ENCODE measurements around the gene ST6GALNAC3.
"Not testable (repeated sequence)": the region's sequence is repeated elsewhere in the genome, so short reads cannot be mapped to it uniquely, and the experiment has no call there.

Gene ST6GALNAC3

DNA sequence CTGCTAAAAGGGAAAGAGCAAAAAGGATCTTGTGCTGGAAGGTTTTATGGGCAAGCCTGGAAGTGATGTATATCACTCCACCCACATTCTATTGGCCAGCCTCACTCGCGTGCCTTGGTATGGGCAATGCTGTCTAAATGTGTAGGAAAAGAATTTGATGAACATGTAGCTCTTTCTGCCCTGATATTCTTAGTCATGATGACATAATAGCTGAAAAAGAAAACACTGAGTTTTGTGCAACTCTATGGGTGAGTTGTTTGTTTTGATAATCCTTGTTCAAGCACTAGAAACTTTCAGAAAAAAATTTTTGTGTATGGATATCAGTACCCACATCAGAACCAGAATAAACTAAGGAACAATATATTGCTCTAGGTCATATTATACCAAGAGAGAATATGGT is 561.2 kb downstream of the ST6GALNAC3 start:
- DNase-seq (ENCODE audit: low spot score), result no peak

GRCh38 chr1:76639181-76639580 is 564.6 kb downstream of the ST6GALNAC3 start:
- DNase-seq (ENCODE audit: low spot score), result no peak

DNA sequence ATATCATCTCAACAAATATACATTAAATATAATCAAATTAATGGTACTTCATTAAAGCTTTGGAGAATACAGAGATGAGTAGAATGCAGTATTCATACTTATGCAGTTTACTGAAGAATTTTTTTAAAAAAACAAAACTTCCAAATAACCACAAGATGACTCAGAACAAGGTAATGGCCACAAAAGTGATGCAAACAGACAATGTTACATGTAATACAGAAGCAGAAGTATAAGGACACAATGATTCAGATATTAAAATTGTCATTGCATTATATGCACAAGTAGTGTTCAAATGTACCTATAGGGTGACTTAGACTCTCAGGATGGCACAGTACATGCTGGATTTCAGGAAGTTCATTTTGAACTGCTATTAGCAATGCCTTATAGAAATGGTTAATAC is 565.5 kb downstream of the ST6GALNAC3 start:
- DNase-seq (ENCODE audit: low spot score), result no peak

DNA sequence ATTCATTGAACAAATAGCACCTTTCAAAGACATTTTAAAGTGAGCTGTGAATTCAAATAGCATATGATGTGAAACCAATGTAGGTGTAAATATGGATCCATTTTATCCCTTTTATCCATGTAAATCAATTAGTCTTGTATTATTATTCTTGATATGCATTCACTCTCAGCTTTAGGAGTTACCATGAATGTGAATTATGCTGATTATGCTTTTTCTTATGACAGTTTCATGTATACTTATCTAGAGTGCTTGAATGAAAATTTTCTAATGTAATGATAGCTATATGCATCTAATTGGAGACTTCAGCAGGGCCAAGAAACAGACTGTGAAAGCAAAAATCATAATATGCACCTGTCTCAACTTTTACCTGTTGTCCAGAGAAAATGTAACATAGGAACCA is 566.2 kb downstream of the ST6GALNAC3 start:
- DNase-seq (ENCODE audit: low spot score), result no peak

DNA sequence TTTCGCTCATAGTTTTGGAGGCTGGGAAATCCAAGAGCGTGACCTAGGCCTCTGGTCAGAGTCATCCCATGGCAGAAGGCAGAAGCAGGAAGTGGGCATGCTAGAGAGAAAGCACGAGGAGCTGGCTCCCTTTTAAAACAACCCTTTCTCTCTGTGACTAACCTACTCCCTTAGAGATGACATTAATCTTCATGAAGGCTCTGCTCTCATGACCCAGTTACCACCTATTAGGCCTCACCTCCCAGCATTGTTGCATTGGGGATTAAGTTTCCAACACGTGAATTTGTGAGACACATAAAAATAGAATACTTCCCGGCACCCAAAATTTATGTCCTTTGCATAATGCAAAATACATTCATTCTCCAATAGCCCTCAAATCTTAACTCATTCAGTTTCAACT is 569.6 kb downstream of the ST6GALNAC3 start:
- no peak for DNase-seq (ENCODE audit: low spot score)

DNA sequence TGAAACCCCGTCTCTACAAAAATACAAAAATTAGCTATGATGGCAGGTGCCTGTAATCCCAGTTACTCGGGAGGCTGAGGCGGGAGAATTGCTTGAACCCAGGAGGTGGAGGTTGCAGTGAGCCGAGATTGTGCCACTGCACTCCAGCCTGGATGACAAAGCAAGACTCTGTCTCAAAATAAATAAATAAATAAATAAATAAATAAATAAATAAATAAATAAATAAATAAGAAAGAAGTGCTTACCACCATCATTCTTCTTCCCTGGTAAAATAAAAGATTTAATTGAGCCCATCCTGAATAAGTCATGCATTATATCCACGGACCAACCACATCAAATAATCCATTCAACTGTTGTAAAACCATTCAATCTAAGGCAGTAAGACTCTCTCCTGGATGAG is 578.3 kb downstream of the ST6GALNAC3 start:
- DNase-seq (ENCODE audit: low spot score), result not testable (repeated sequence)

DNA sequence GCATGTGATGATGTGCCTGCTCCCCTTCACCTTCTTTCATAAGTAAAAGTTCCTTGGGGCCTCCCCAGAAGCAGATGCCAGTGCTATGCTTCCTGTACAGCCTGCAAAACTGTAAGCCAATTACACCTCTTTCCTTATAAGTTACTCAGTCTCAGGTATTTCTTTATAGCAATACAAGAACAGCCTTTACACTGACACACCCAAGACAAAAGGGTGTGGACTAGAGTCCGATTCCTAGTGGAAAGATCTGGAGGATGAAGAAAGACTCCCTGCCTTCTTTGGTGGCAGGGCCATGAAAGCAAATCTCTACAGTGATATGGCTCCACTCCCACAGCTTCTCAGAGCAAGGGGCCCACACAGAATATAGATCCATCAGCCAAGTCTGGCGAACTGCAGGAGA is 583.1 kb downstream of the ST6GALNAC3 start:
- DNase-seq (ENCODE audit: low spot score), result no peak

DNA sequence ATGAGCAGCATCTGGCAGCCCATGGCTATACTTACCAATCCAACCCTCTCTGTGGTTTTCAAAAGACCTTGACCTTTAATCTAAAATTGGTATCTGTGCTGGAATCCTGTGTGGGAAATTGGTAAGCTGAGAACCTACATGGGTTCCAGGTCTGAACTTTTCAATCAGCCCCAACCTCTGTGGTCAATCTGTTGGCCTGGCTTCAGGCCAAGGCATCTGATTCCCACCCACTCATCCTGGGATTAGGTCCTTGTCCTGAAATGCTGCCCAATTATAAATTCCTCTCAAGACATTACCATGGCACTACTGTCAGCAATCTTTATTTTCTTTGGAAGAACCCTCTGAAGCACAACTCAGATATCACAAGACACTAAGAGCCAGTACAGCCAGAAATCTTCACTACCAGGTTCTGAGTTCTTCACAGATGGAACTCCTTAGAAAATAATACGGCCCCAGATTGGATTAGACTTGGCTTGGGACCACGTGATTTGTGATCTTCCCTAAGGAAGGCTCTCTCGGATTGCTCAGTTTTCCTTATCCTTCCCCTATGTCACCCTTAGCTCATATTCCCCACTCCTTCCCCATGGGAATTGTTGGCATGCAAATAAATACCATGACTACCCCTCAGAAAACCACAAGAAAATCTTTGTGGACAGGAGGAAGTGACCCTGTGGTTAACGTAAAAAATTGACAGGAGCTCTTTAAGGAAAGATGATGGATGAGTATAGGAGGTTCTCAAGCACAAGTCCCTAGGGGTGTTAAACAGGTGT is 584.8 kb downstream of the ST6GALNAC3 start:
- DNase-seq (ENCODE audit: low spot score), result no peak

GRCh38 chr1:76661531-76661930 is 587.0 kb downstream of the ST6GALNAC3 start:
- DNase-seq (ENCODE audit: low spot score), result no peak

GRCh38 chr1:76666499-76666898 is 592.0 kb downstream of the ST6GALNAC3 start:
- no peak for DNase-seq (ENCODE audit: low spot score)

GRCh38 chr1:76668046-76668445 is 593.5 kb downstream of the ST6GALNAC3 start:
- no peak for DNase-seq (ENCODE audit: low spot score)

GRCh38 chr1:76669131-76669530 is 594.6 kb downstream of the ST6GALNAC3 start:
- DNase-seq (ENCODE audit: low spot score), result peak; percentile 47

DNA sequence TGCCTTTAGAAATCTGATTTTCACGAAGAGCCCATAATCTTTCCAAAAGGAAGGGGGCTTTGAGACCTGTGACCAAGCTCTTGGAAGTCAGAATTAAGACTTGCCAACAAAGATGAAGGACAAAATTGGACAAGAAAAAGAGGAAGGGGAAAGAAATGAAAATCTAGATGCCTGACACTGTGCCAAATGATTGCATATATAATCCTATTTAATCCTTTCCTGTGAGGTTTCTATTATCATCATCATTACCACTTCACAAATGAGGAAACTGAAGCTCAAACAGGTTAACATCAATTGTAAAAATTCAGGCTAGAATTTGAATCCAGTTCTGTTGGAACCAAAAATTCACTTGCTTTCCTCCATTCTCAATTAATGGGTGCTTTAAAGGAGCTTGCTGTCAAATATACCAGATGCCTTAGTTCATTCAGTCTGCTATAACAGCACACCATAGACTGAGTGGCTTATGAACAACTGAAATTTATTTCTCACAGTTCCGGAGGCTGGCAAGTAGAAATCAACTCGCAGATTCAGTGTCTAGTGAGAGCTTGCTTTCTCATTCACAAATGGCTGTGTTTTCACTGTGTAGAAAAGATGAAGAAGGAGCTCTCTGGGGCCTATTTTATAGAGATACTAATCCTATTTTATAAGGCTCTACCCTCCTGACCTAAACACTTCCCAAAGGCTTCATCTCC is 595.2 kb downstream of the ST6GALNAC3 start:
- peak; percentile 22 for DNase-seq (ENCODE audit: low spot score)

DNA sequence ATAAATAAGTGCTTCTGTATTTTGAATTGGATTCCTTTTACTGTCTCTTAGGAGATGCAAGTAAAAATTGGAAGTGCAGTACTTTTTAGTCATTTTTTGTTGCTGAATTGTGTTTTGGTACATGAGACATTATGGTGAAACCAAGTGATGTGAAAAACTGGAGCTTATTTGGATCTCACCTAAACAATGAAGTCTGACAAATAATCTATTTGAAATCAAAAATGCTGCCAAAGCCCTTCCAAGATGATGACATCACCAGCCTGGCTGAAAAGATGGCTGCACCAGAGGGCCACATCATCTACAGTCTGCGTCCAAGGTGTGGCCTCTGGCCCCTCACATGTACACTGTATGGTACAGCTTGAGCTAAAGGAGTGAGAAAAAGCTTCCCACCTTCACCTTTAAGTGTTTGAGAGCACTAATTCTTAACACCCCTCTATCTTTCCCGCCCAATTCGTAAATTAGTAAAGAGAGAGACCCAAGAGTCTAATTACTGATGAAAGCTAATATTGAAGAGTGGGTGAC is 600.2 kb downstream of the ST6GALNAC3 start:
- no peak for DNase-seq (ENCODE audit: low spot score)

GRCh38 chr1:76677416-76678405 is 603.2 kb downstream of the ST6GALNAC3 start:
- DNase-seq (ENCODE audit: low spot score), result peak; percentile 9

GRCh38 chr1:76679534-76680152 is 605.1 kb downstream of the ST6GALNAC3 start:
- DNase-seq (ENCODE audit: low spot score), result no peak

GRCh38 chr1:76680651-76681050 is 606.1 kb downstream of the ST6GALNAC3 start:
- no peak for DNase-seq (ENCODE audit: low spot score)

DNA sequence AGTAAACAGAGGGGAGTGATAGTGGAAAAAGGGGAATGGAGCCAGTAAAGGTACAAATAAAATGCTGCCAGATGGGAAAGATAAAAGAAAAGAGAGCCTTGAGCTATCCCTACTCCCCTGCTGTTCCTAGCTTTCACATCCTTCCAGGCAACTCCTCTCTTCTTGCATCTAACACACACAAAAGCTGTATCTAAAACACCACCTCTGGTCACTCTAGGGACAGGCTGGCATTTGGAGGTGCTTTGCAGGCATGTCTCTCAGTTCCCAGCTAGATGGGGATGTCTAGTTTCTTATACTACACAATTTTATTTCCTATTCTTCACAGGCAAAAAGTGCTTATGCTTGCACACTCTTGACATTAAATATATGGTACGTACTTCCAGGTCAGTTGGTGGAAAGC is 607.6 kb downstream of the ST6GALNAC3 start:
- DNase-seq (ENCODE audit: low spot score), result no peak
